Osteoblast (primary cell): ENCODE measurements around the gene GNAI3. TPM values are rescaled to one million over a fixed set of nuclear protein-coding genes. Genes with fewer than 3 reads are reported as not detected.

ENCODE experiments used
- DNase-seq: peaks from one replicate; pipeline ENCODE4 v3.0.0; 2011; ENCODE audit warnings: low spot score, mixed read lengths; ENCODE audit not compliant: insufficient read length; ENCODE audit errors: missing footprints
- H2AFZ ChIP-seq: 2 replicates; pipeline ENCODE4 v1.6.0; 2011; ENCODE audit warnings: mild to moderate bottlenecking, low read length
- H3K27ac ChIP-seq: 2 replicates; pipeline ENCODE4 v1.5.1; 2011; ENCODE audit warnings: mild to moderate bottlenecking, low read depth, low read length, moderate library complexity
- H3K27me3 ChIP-seq: 2 replicates; pipeline ENCODE4 v1.6.0; 2012; ENCODE audit warnings: mild to moderate bottlenecking, control low read depth, inconsistent platforms, low read length, moderate library complexity; ENCODE audit not compliant: insufficient read depth
- H3K36me3 ChIP-seq: 2 replicates; pipeline ENCODE4 v1.5.1; 2011; ENCODE audit warnings: mild to moderate bottlenecking, low read length, control low read depth, moderate library complexity; ENCODE audit not compliant: insufficient read depth
- H3K4me1 ChIP-seq: 2 replicates; pipeline ENCODE4 v1.5.1; 2011; ENCODE audit warnings: mild to moderate bottlenecking, low read length, control low read depth, moderate library complexity; ENCODE audit not compliant: insufficient read depth
- H3K4me2 ChIP-seq: 2 replicates; pipeline ENCODE4 v1.6.0; 2011; ENCODE audit warnings: mild to moderate bottlenecking, low read length; ENCODE audit not compliant: insufficient read depth
- H3K4me3 ChIP-seq: fragments of 200-600 bp; sonication (generic); 3 replicates; pipeline ENCODE4 v1.5.1; 2012; ENCODE audit warnings: mild to moderate bottlenecking, low read length, inconsistent platforms; ENCODE audit not compliant: insufficient read depth
- H3K79me2 ChIP-seq: 2 replicates; pipeline ENCODE4 v1.6.0; 2012; ENCODE audit warnings: mild to moderate bottlenecking, low read length, control low read depth, inconsistent platforms; ENCODE audit not compliant: insufficient read depth
- H3K9me3 ChIP-seq: 2 replicates; pipeline ENCODE4 v1.5.1; 2011; ENCODE audit warnings: low read depth, low read length, control low read depth
- H4K20me1 ChIP-seq: 2 replicates; pipeline ENCODE4 v1.6.0; 2012; ENCODE audit warnings: mild to moderate bottlenecking, low read length, control low read depth; ENCODE audit not compliant: insufficient read depth
- CTCF ChIP-seq: IDR thresholded peaks from 2 replicates; pipeline ENCODE4 v1.5.1; 2011; ENCODE audit warnings: mild to moderate bottlenecking, low read depth, low read length, moderate library complexity; ENCODE audit errors: extremely low read depth
- total RNA-seq: library from RNA; depleted of rRNA; stranded (reverse); fragments of >200 nt; gene quantifications from 2 replicates; pipeline ENCODE4 v1.2.3, GENCODE V29; 2012

Gene GNAI3
- total RNA-seq, 1 donor, result 14.1 TPM

- H4K20me1 ChIP-seq, result peaks cover 43% of the 10 kb centered on the region
Measured at GRCh38 chr1:109628540-109629321, 80.3 kb downstream of the GNAI3 start.

GRCh38 chr1:109629372-109630030 is 81.1 kb downstream of the GNAI3 start:
- H4K20me1 ChIP-seq, result peaks cover 36% of the 10 kb centered on the region
- H2AFZ ChIP-seq, result no peak overlapping the region
- H3K36me3 ChIP-seq, result peaks cover 67% of the 10 kb centered on the region
- no peak overlapping the region for H3K4me3 ChIP-seq
- DNase-seq, result no peak
- peaks cover 1% of the 10 kb centered on the region for H3K4me1 ChIP-seq
- peaks cover 20% of the 10 kb centered on the region for H3K79me2 ChIP-seq
- H3K27ac ChIP-seq, result no peak overlapping the region
- TF ChIP-seq CTCF, result no peak
- H3K27me3 ChIP-seq, result no peaks in the 10 kb centered on the region
- no peak overlapping the region for H3K4me2 ChIP-seq
- H3K9me3 ChIP-seq, result no peaks in the 10 kb centered on the region

More at GRCh38 chr1:109628540-109629321, 80.3 kb downstream of the GNAI3 start:
- Histone ChIP-seq H3K9me3 (no peaks in the 10 kb centered on the region), H3K79me2 (peaks cover 27% of the 10 kb centered on the region), H3K4me2 (no peak overlapping the region), H3K36me3 (peaks cover 67% of the 10 kb centered on the region), H2AFZ (no peak overlapping the region), H3K27ac (peak overlapping the region; percentile 37), H3K4me3 (no peak overlapping the region), H3K27me3 (no peaks in the 10 kb centered on the region), H3K4me1 (peaks cover 8% of the 10 kb centered on the region)
- DNase-seq, result peak; percentile 81
- no peak for TF ChIP-seq CTCF

- no peaks in the 10 kb centered on the region for H3K4me1 ChIP-seq
- no peak overlapping the region for H3K4me2 ChIP-seq
- TF ChIP-seq CTCF, result no peak
- no peaks in the 10 kb centered on the region for H3K9me3 ChIP-seq
- no peak overlapping the region for H2AFZ ChIP-seq
- peaks cover 12% of the 10 kb centered on the region for H3K79me2 ChIP-seq
- H4K20me1 ChIP-seq, result peaks cover 28% of the 10 kb centered on the region
- peaks cover 67% of the 10 kb centered on the region for H3K36me3 ChIP-seq
- peak; percentile 87 for DNase-seq
- H3K4me3 ChIP-seq, result no peak overlapping the region
- no peaks in the 10 kb centered on the region for H3K27me3 ChIP-seq
- H3K27ac ChIP-seq, result no peak overlapping the region
Measured at GRCh38 chr1:109630081-109630897, 81.9 kb downstream of the GNAI3 start.
